WTC11 (cell line): Measurements from ENCODE around the gene ZGPAT.

Source experiments
- ATF6 ChIP-seq: sonication (generic); formaldehyde crosslinking; IDR thresholded peaks from 2 replicates; pipeline ENCODE4 v1.8.1; 2023; ENCODE audit warnings: mild to moderate bottlenecking, missing genetic modification reagents
- CREB1 ChIP-seq: sonication (generic); formaldehyde crosslinking; IDR thresholded peaks from 2 replicates; pipeline ENCODE4 v1.8.0; 2023; ENCODE audit warnings: mild to moderate bottlenecking, missing genetic modification reagents
- ELF4 ChIP-seq: sonication (generic); formaldehyde crosslinking; IDR thresholded peaks from 2 replicates; pipeline ENCODE4 v1.8.1; 2022; ENCODE audit warnings: low read depth, mild to moderate bottlenecking, moderate library complexity, missing genetic modification reagents
- FOXJ3 ChIP-seq: sonication (generic); formaldehyde crosslinking; IDR thresholded peaks from 2 replicates; pipeline ENCODE4 v1.9.0; 2021; ENCODE audit warnings: missing genetic modification reagents, mild to moderate bottlenecking, borderline replicate concordance
- TEAD1 ChIP-seq: sonication (generic); formaldehyde crosslinking; IDR thresholded peaks from 2 replicates; pipeline ENCODE4 v1.8.0; 2022; ENCODE audit warnings: mild to moderate bottlenecking, missing genetic modification reagents
- TF ChIP-seq, protein P1 (sequence below): fragments of 200-600 bp; IDR thresholded peaks from 2 replicates; pipeline ENCODE4 v1.8.0; 2022; ENCODE audit warnings: antibody characterized with exemption

DNA sequence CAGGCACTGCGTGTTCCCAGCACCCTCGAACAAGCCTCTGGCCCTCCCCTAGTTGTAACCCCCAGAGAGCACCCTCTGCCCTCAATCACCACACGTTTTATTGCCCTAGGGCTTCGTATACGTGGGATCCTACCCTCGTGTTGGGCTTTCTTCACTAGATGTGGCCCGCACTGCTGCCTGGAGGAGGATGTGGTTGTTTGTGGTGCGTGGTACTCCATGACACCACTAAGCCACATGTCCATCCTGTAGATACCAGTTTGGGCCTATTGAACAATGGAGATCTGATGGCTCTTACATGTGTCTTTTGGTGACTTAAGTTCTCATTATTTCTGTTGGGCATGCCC is 48.8 kb downstream of the ZGPAT start:
- TF ChIP-seq, protein P1, sequence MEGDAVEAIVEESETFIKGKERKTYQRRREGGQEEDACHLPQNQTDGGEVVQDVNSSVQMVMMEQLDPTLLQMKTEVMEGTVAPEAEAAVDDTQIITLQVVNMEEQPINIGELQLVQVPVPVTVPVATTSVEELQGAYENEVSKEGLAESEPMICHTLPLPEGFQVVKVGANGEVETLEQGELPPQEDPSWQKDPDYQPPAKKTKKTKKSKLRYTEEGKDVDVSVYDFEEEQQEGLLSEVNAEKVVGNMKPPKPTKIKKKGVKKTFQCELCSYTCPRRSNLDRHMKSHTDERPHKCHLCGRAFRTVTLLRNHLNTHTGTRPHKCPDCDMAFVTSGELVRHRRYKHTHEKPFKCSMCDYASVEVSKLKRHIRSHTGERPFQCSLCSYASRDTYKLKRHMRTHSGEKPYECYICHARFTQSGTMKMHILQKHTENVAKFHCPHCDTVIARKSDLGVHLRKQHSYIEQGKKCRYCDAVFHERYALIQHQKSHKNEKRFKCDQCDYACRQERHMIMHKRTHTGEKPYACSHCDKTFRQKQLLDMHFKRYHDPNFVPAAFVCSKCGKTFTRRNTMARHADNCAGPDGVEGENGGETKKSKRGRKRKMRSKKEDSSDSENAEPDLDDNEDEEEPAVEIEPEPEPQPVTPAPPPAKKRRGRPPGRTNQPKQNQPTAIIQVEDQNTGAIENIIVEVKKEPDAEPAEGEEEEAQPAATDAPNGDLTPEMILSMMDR, result no peak
- TF ChIP-seq ELF4 (CRISPR knock-in tag), result no peak
- TF ChIP-seq ATF6 (CRISPR knock-in tag), result no peak
- TF ChIP-seq FOXJ3 (CRISPR knock-in tag), result no peak
- TF ChIP-seq CREB1 (CRISPR knock-in tag), result no peak
- no peak for TF ChIP-seq TEAD1
